ENCODE results near the gene HINT3. TPM values are rescaled to one million over a fixed set of nuclear protein-coding genes. Genes with fewer than 3 reads are reported as not detected.
"Not testable (repeated sequence)": the region's sequence is repeated elsewhere in the genome, so short reads cannot be mapped to it uniquely, and the experiment has no call there.

Gene HINT3
- total RNA-seq, 1 donor from 2014 or later: 13.7 TPM

DNA sequence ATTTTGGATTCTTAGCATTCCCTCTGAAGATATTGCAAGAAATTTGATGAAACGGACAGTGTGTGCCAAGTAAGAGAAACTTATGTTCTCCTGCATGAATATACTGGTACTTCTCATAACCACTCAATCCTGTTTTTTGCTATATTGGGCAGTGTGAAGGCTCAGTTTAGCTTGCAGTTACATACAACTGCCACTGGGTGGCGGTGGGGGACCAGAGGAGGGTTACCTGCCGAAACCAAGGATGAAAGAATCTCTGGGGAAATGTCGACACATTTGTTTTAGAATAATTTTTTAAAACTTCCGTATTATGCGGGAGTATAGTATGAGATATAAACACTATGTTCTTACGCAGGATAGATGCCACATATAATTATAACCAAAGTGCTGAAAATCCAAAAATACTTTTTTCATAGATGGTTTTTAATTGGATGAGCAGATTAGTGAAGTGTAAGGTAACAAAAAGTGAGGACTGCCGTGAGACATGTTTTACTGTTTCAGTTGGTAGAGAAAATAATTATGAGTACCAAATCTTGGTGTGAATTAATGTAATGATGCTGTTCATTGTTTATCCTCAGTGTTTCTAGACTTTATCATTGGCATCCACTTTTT is 39.5 kb downstream of the HINT3 start:
- DNase-seq (ENCODE audit: low read depth, low spot score): no peak

- no peak for DNase-seq (ENCODE audit: low read depth, low spot score)
These were observed 46.4 kb downstream of the HINT3 start for GRCh38 chr6:126002755-126003679.

DNA sequence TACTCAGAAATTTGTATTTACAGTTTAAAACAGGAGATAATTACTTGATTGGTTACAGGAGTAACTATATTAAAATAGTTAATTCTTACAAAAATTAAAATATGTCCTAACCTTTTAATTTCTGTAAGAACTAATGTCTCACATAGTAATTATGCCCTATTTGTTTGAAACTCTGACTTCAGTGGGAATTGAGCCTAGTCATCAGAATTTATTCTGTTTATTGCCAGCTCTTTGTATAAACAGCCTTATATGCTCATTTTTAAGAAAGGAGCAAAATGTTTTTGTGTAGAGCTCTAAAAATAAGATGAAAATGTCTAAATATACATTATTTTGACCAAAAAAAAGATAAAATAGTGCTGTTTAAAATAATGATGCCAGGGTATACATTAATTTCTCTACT is 51.2 kb downstream of the HINT3 start:
- no peak for DNase-seq (ENCODE audit: low read depth, low spot score)

DNA sequence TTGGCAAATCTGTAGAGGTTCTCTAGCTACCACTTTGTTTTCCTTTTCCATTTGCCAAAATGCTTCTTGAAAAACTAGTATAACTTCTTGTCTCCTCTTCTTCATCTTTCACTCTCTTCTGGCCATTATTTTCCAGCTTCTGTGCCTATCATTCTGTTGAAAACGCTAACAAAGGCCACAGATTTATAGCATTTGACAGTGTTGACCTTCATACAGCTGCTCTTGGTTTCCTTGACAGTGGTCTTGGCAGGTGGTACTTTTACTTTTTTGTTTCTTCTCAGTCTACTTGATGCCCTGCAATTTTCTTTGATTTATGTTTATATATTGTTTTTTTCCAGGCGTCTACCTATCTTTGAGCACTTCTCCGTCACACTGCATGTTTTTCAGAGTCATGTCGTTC is 53.5 kb downstream of the HINT3 start:
- no peak for DNase-seq (ENCODE audit: low read depth, low spot score)

GRCh38 chr6:126015863-126016262 is 59.3 kb downstream of the HINT3 start:
- no peak for DNase-seq (ENCODE audit: low read depth, low spot score)

- no peak for DNase-seq (ENCODE audit: low read depth, low spot score)
These were observed 60.0 kb downstream of the HINT3 start for GRCh38 chr6:126016591-126016990.

GRCh38 chr6:126017668-126018067 is 61.1 kb downstream of the HINT3 start:
- DNase-seq (ENCODE audit: low read depth, low spot score): no peak

DNA sequence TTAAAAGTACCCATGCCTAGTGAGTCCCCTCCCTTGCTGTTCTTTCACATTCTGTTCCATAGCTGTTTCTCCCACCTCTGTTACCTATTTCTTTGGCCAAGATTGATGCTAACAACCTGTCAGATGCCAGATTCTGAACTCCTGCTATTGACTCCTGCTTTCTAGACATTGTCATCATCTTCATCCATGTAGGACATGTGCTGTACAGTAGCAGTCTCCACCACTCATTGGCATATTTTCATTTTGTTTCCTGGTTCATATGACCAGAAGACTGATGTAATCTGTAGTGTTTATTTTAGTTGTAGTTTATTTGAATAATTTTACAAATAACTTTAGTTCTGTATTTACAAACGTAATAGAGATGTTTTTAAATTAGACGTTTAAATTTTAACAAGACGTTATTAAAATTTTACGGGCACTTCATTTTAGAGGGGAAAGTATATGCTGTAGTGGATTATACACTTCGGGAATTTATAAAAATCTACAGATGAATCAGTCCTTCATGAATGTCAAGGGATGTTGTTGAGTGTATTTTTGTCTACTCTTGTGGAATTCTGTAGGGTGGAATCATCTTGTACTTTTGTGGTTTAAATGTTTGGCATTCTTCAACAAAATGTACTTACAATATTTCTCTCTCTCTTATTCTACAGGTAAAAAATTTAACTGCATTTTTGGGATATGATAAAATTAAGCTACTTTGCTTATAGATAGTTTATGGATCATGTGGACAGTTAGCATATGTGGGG is 63.9 kb downstream of the HINT3 start:
- DNase-seq (ENCODE audit: low read depth, low spot score): no peak

- not testable (repeated sequence) for DNase-seq (ENCODE audit: low read depth, low spot score)
These were observed 66.9 kb downstream of the HINT3 start for GRCh38 chr6:126023474-126023873.

DNA sequence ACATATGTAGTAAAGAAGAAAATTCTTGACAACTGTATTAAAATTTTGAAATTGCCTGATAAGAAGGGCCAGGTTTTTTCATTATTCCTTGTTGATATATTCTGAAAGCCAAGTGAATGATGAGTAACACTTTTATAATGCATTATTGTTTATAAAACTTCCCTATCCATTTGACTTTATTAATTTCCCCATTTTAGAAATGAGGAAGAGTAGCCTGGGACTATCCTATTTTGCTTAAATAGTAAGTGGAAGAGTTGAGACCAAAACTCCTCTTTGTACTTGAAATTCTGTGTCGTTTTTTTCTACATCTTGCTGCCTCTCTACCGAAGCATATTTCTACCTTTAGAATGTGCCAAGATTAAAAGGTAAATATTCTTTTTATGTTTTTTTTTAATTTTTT is 69.4 kb downstream of the HINT3 start:
- DNase-seq (ENCODE audit: low read depth, low spot score): no peak

GRCh38 chr6:126027601-126028000 is 71.0 kb downstream of the HINT3 start:
- no peak for DNase-seq (ENCODE audit: low read depth, low spot score)

Other genes starting within 250 kb of the HINT3 start
- gene HEY2, start 207.1 kb upstream of the HINT3 start, total RNA-seq: 0.46 and 2.8 TPM in 2 replicates
- gene NCOA7, start 165.8 kb upstream of the HINT3 start, total RNA-seq: 38.1 and 83.1 TPM in 2 replicates
- gene TRMT11, start 29.8 kb downstream of the HINT3 start, total RNA-seq: 12.6 and 16.4 TPM in 2 replicates